Measurements from ENCODE around the gene RPL7A. TPM values are rescaled to one million over a fixed set of nuclear protein-coding genes. Genes with fewer than 3 reads are reported as not detected.

Gene RPL7A
- total RNA-seq, 6 experiments from 2014 or later = 2,011 to 2,156 (median 2,046) TPM

GRCh38 chr9:133383438-133383837, 35.4 kb downstream of the RPL7A start:
- Mint-ChIP-seq H3K9me3 (no peaks in the 10 kb centered on the region), H3K27me3 (ENCODE audit: insufficient read depth) (peaks cover under 1% of the 10 kb centered on the region; the same call in 1 of the 2 replicates), H3K36me3 (ENCODE audit: low read depth) (no peaks in the 10 kb centered on the region), H3K4me3 (no peak overlapping the region), H3K4me1 (ENCODE audit: low read depth) (peaks cover 9% of the 10 kb centered on the region), H3K27ac (no peak overlapping the region)
- TF ChIP-seq CTCF (IDR thresholded peaks at IDR 0.05) = no peak
- no peak for DNase-seq

- H3K4me1 Mint-ChIP-seq (ENCODE audit: low read depth) = 0 out of 2 replicates have a peak, but pooled peaks cover 7% of the 10 kb centered on the region
- H3K27ac Mint-ChIP-seq = no peak overlapping the region
Measured at GRCh38 chr9:133384736-133385321, 36.8 kb downstream of the RPL7A start.

GRCh38 chr9:133385452-133385851, 37.4 kb downstream of the RPL7A start:
- TF ChIP-seq CTCF (IDR thresholded peaks at IDR 0.05) = no peak
- Mint-ChIP-seq H3K9me3 (no peaks in the 10 kb centered on the region), H3K4me3 (no peak overlapping the region), H3K4me1 (ENCODE audit: low read depth) (0 out of 2 replicates have a peak, but pooled peaks cover 7% of the 10 kb centered on the region), H3K27me3 (ENCODE audit: insufficient read depth) (peaks cover 10% of the 10 kb centered on the region), H3K27ac (no peak overlapping the region), H3K36me3 (ENCODE audit: low read depth) (no peaks in the 10 kb centered on the region)
- DNase-seq = no peak

More at GRCh38 chr9:133384736-133385321, 36.8 kb downstream of the RPL7A start:
- no peak for DNase-seq
- TF ChIP-seq CTCF (IDR thresholded peaks at IDR 0.05) = no peak
- no peaks in the 10 kb centered on the region for H3K36me3 Mint-ChIP-seq (ENCODE audit: low read depth)
- no peaks in the 10 kb centered on the region for H3K9me3 Mint-ChIP-seq
- peaks cover 10% of the 10 kb centered on the region for H3K27me3 Mint-ChIP-seq (ENCODE audit: insufficient read depth)
- no peak overlapping the region for H3K4me3 Mint-ChIP-seq

GRCh38 chr9:133386338-133386737, 38.3 kb downstream of the RPL7A start:
- Mint-ChIP-seq H3K4me1 (ENCODE audit: low read depth) (0 out of 2 replicates have a peak, but pooled peaks cover 7% of the 10 kb centered on the region), H3K27ac (no peak overlapping the region)

GRCh38 chr9:133387680-133388079, 39.7 kb downstream of the RPL7A start:
- no peak overlapping the region for H3K4me3 Mint-ChIP-seq
- no peaks in the 10 kb centered on the region for H3K36me3 Mint-ChIP-seq (ENCODE audit: low read depth)
- H3K27ac Mint-ChIP-seq = no peak overlapping the region
- no peaks in the 10 kb centered on the region for H3K9me3 Mint-ChIP-seq
- 0 out of 2 replicates have a peak, but pooled peaks cover 7% of the 10 kb centered on the region for H3K4me1 Mint-ChIP-seq (ENCODE audit: low read depth)
- H3K27me3 Mint-ChIP-seq (ENCODE audit: insufficient read depth) = peaks cover 10% of the 10 kb centered on the region
- DNase-seq = no peak
- no peak for TF ChIP-seq CTCF (IDR thresholded peaks at IDR 0.05)

More at GRCh38 chr9:133386338-133386737, 38.3 kb downstream of the RPL7A start:
- no peak for DNase-seq
- TF ChIP-seq CTCF (IDR thresholded peaks at IDR 0.05) = no peak
- Mint-ChIP-seq H3K4me3 (no peak overlapping the region), H3K27me3 (ENCODE audit: insufficient read depth) (peaks cover 10% of the 10 kb centered on the region), H3K9me3 (no peaks in the 10 kb centered on the region), H3K36me3 (ENCODE audit: low read depth) (no peaks in the 10 kb centered on the region)

Measured in HFFc6 (cell line).